GM23248 (cell line): ENCODE data around the gene DDX31.

Experiments used
- EZH2 ChIP-seq: fragments of 200-600 bp; sonication (generic); IDR thresholded peaks from 2 replicates; pipeline ENCODE4 v1.6.1; 2018; ENCODE audit warnings: antibody characterized with exemption, mild to moderate bottlenecking; ENCODE audit not compliant: insufficient read depth, poor library complexity, severe bottlenecking
- EZH2phosphoT487 ChIP-seq: fragments of 200-600 bp; sonication (generic); IDR thresholded peaks from 2 replicates; pipeline ENCODE4 v1.6.1; 2018; ENCODE audit warnings: antibody characterized with exemption, moderate library complexity, mild to moderate bottlenecking, low read depth; ENCODE audit not compliant: insufficient read depth

- TF ChIP-seq EZH2, result no peak
- no peak for TF ChIP-seq EZH2phosphoT487
Measured at GRCh38 chr9:132645711-132646110, 24.1 kb downstream of the DDX31 start.
